ENCODE data around the gene RNF146.
"Not testable (repeated sequence)": the region's sequence is repeated elsewhere in the genome, so short reads cannot be mapped to it uniquely, and the experiment has no call there.

Gene RNF146

GRCh38 chr6:127266178-127266891, at the start of gene RNF146:
Gene RNF146 (plus strand): TSS chr6:127266864. CDS start chr6:127280339, 13,475 bp downstream.
- DNase-seq = no peak

GRCh38 chr6:127219869-127220268, 46.8 kb upstream of the RNF146 start:
- DNase-seq = no peak

- DNase-seq = no peak
Observed at GRCh38 chr6:127221201-127221600, 45.5 kb upstream of the RNF146 start.

GRCh38 chr6:127222418-127222817, 44.2 kb upstream of the RNF146 start:
- DNase-seq = no peak

GRCh38 chr6:127225497-127225896, 41.2 kb upstream of the RNF146 start:
- DNase-seq = no peak

GRCh38 chr6:127233819-127234218, 32.8 kb upstream of the RNF146 start:
- DNase-seq = not testable (repeated sequence)

- DNase-seq = no peak
Observed at GRCh38 chr6:127243501-127243900, 23.2 kb upstream of the RNF146 start.

- no peak for DNase-seq
Observed at GRCh38 chr6:127247114-127248096, 19.3 kb upstream of the RNF146 start.

GRCh38 chr6:127249621-127250020, 17.0 kb upstream of the RNF146 start:
- DNase-seq = no peak

GRCh38 chr6:127255286-127255685, 11.4 kb upstream of the RNF146 start:
- no peak for DNase-seq

- no peak for DNase-seq
Observed at GRCh38 chr6:127262896-127263295, 3.8 kb upstream of the RNF146 start.

- no peak for DNase-seq
Observed at GRCh38 chr6:127263481-127263880, 3.2 kb upstream of the RNF146 start.

- no peak for DNase-seq
Observed at GRCh38 chr6:127266892-127267645, 405 bp downstream of the RNF146 start.

GRCh38 chr6:127267646-127268625, 1.3 kb downstream of the RNF146 start:
- DNase-seq = no peak

GRCh38 chr6:127272576-127272975, 5.9 kb downstream of the RNF146 start:
- DNase-seq = no peak

GRCh38 chr6:127273499-127273898, 6.8 kb downstream of the RNF146 start:
- DNase-seq = no peak

GRCh38 chr6:127276331-127276730, 9.7 kb downstream of the RNF146 start:
- DNase-seq = no peak

GRCh38 chr6:127277878-127278843, 11.5 kb downstream of the RNF146 start:
- DNase-seq = no peak

- no peak for DNase-seq
Observed at GRCh38 chr6:127279815-127280214, 13.2 kb downstream of the RNF146 start.

- no peak for DNase-seq
Observed at GRCh38 chr6:127282184-127282583, 15.5 kb downstream of the RNF146 start.

GRCh38 chr6:127288705-127289104, 22.0 kb downstream of the RNF146 start:
- DNase-seq = no peak
